HG02938 (cell line): ENCODE data around the gene COL15A1.
"Not testable (repeated sequence)": the region's sequence is repeated elsewhere in the genome, so short reads cannot be mapped to it uniquely, and the experiment has no call there.

Experiments
- ATAC-seq: cut with Tn5 transposase; IDR thresholded peaks from one replicate; pipeline ENCODE4 v1.9.1; 2021; ENCODE audit warnings: mild to moderate bottlenecking, moderate library complexity; ENCODE audit not compliant: unreplicated experiment

COL15A1 gene

DNA sequence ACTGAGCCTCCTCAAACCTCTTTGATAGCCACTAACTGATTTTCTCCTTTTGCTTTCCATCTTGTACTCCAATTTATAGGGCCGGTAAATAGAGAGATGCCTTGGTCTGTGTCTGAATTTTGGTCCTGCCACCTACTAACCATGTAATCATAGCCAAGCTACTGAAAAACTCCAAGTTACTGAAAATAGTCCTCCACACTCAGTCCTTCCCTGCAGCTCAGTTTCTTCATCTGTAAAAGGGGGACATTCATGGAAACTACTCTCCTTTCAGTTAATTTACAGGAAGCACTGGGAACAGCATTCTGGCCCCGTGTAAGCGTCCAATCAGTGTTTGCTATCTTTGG lies 131.2 kb downstream of the COL15A1 start:
- no peak for ATAC-seq

GRCh38 chr9:99075246-99075912 lies 131.7 kb downstream of the COL15A1 start:
- no peak for ATAC-seq

GRCh38 chr9:99076030-99076429 lies 132.3 kb downstream of the COL15A1 start:
- ATAC-seq, result no peak

DNA sequence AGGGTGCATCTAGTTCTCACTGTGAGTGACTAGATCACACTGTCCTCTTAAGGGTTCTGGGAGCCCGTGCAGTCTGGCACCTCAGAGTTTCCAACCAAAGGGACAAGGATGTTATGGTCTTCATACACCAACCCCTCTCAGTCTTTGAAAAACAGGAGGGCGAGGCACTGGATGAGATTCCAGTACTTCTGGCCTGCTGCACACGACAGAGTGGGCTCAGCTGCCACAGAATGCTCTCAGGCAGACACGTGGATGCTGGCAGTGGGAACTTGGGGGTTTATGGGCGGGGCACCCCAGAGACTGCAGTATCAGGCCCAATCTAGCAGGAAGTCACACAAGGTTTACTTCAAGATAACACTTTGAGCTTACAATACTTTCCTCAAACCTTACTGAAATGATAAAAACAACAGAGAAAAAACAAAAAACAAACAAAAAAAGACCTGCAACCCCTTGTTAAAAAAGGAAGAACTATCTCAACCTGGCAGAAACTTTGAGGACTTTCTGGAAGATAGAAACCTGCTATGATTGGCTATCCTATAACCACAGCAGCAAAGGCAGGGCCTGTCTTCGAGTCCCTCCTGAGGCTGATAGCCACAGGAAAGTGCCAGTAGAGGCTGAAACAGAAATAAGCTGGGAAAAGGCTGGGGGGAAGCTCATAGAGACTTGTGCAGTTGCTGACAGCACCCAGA lies 132.9 kb downstream of the COL15A1 start:
- ATAC-seq, result no peak

GRCh38 chr9:99078717-99079116 lies 135.0 kb downstream of the COL15A1 start:
- no peak for ATAC-seq

GRCh38 chr9:99079542-99079941 lies 135.8 kb downstream of the COL15A1 start:
- no peak for ATAC-seq

GRCh38 chr9:99083051-99083450 lies 139.3 kb downstream of the COL15A1 start:
- ATAC-seq, result no peak

DNA sequence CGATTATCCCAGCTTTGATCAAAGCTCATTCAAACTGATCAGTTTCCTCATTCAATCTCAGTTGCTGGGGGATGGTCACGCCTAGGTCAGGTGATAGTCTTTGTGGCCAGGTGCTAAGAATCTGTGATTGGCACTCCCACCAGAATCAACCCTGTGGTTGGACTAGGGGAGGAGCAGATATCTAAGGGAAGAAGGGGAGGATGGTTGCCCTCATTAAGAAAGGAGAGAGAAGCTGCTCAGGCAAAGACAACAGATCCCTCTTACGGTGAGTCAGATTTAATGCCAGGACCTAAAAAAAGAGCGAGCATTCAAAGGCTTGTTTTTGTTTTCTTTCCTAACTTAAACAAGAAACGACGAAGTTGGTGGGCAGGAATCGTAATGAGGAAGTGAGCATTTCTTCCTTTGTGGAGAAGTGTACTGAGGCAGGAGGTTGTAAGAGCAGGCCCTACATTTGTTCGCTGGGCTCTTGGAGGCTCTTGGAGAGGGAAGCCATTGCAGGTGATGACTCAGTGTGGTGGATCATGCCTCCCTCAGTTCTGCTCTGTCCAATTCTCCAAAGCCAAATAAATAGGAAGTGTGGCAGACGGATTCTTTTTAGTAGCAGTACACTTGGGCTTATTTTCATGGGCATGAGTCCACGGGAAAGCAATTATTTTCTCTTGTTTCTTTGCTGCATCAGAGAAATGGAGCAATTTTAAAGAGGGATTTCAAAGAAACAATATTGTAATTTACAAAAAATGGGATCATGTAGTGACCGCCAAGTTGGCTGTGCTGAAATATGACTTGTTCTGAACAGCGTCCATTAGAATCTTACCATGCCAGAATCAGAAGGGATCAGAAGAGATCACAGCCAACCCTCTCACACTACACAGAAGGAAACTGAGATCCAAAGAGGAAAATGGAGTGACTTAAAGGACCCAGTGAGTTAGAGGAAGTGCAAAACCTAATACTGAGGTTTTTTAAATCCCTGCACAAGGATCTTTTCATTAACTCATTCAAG lies 142.5 kb downstream of the COL15A1 start:
- no peak for ATAC-seq

DNA sequence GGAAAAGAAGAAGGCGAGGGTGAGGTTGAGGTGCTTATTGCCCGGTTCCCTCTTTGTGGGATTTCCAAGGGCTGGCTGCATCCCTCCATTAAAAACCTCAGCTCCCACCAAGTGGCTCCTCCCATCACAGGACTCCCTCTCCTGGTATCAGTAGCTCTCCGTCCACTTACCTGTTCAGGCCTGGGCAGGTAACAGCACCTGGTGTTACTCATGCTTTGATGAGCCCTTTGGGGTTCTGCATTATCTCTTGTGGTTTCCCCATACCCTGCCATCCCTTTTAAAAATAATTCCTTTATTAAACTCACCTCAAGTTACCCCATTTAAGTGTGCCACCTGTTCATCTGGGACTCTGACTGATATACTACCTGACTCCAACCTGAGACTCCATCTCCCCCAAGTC lies 143.8 kb downstream of the COL15A1 start:
- ATAC-seq, result no peak

DNA sequence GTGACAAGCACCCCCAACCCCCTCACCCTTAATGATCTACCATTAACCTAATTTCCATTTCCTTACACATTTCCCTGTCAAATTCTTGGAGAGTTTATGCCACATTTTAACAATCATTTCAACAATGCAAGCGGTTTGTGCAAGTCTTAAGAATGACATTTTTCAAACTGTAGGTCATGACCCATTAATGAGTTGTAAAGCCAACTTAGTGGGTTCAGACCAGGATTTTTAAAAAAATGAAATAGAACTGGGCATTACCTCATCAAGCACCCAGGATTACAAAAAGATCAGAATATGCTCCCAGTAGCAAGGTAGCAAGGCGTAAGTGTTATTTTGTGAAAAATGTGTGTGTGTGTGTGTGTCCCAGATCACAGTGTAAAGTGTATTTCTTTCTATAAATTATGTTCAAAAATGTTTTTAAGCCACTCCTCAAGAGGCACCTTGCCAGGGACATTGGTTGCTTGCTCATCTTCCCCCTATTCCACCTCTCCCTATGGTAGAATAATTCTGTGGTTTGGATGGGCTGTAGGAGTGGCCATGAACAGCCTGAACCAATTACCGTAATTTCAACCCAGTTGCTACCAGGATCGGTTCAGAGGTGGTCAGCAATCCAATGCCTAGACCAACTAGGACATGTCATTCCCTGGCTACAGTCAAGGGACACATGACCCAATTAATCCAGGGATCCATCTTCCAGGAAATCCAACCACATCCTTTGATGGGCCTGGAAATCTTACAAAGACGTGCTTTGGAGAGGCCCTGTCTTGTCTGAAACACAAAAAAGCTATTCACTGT lies 146.8 kb downstream of the COL15A1 start:
- ATAC-seq, result no peak

DNA sequence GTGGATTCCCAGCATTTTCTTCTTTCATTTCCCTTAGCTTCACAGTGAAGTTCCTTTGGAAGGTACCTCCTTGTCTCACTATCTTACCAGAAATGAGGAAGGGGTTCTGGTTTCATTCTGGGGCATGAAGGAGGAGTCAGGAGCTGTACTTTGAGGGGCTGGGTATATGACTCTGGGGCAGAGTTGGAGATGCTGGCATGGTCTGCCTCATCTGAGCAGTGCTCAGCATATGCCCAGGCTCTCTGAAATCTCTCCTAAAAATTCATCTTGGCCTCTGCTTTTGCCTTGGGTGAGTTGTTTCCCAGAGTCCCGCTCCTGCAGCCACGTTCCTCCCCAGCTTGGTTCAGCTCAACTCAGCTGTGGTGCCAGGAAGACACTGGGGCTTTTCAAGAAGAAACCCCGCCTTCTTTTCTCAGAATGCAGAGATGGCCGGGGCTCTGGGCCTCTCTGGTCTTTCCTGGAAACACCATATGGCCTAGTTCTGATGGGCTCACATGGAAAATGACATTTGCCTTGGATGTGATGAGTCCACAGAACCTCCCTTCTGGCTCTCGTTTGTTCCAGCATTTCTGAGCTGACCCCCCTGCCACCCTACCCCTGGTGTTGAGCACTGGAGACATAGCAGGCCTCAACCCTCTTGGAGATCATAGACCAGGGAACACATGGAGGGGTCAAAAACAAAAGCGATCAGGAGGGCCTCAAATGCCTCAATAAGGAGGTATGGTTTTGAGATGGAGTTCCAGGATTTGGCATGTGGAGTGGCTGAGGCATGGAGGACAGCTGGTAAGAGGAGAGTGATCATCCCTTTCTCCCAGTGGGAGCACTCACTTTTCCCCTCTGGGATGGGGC lies 149.2 kb downstream of the COL15A1 start:
- no peak for ATAC-seq

- ATAC-seq, result no peak
Observed at GRCh38 chr9:99093492-99093791, 149.7 kb downstream of the COL15A1 start.

GRCh38 chr9:99095565-99095964 lies 151.9 kb downstream of the COL15A1 start:
- no peak for ATAC-seq

DNA sequence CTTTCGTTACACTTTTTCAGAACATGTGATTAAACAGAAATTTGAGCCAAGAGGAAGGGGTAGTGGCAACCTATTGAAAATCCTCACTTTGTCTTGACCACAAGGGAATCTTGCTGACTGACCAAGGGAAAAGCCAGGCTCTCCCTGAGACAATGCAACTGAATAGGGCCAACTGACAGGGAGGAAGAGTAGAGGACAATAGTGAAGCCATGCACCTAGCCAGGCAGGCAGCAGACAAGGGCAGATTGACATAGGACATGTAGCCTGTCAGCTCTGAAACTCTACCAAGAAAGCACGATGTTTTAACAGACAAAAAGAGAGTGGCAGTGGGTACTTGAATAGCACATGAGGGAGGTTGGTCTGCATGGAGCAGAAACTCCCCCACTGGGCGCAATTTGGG lies 152.7 kb downstream of the COL15A1 start:
- no peak for ATAC-seq

DNA sequence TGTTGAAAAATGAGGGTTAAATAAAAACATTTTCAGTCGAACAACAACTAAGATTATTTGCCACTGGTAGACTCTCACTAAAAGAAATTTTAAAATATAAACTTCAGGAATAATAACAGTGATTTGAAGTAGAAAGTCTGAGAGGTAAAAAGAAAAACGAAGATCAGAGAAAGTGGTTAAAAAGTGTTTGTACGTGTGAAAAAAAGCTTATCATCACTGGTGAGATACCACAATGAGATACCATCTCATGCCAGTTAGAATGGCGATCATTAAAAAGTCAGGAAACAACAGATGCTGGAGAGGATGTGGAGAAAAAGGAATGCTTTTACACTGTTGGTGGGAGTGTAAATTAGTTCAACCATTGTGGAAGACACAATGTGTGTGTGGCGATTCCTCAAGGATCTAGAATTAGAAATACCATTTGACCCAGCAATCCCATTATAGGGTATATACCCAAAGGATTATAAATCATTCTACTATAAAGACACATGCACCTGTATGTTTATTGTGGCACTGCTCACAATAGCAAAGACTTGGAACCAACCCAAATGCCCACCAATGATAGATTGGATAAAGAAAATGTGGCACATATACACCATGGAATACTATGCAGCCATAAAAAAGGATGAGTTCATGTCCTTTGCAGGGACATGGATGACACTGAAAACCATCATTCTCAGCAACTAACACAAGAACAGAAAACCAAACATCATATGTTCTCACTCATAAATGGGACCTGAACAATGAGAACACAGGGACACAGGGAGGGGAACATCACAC lies 156.3 kb downstream of the COL15A1 start:
- not testable (repeated sequence) for ATAC-seq

DNA sequence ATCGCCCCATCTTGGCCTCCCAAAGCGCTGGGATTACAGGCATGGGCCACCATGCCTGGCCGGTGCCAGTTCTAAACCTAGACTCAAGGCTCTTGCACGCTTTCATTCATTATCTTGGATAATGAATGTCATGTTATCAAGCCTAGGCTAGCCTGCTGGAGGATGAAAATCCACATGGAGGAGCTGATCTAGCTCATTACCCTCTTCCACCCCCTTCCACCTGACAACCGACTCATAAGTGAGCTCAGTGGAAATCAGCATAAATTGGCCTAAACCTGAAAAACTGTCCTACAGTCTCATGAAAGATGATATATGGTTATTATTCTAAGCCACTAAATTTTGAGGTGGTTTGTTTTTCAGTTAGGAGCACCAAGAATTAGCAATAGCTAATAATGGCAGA lies 157.6 kb downstream of the COL15A1 start:
- ATAC-seq, result no peak

- ATAC-seq, result no peak
Observed at GRCh38 chr9:99101812-99102211, 158.1 kb downstream of the COL15A1 start.

DNA sequence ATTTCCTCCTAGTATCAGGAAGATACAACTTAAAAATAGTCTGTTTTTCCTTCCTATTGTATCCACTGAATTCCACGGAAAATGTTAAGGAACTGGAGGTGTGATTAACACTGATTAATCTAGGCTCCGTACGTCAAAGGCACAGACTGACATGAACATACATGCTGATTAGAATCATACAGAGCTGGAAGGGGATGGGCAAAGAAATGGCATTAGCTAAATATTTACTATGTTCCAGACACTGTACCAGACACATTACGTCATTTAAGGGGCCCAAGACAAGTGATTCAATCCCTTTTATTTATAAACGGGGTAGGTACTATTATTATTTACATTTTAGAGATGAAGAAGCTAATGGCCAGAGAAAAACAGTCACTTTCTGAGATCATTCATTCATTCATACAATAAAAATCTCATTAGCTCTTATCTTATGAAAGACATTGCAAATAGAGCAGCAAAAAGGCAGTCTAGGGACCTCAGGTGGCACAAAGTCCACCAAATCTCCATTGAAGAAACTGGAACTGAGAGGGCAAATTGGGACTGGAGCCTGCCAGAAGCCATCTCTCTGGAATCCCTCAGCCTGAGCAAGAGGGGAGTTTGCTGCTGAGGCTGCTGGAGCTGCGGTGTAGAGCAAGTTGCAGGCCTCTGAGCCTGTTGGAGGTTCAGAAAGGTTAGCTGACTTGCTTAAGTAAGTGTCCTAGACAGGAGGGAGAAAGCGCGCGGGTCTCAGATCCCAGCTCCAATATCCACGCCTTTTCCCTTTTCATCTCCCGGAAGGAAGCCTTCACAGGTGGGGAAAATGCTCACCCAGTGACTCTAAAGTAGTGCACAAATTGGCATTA lies 159.6 kb downstream of the COL15A1 start:
- ATAC-seq, result no peak
